CD4-positive, alpha-beta T cell treated with Interleukin-4 for 4 hours (primary cell): ENCODE results near the gene SECTM1.

ENCODE experiments used
- DNase-seq: peaks from one replicate; pipeline ENCODE4 v3.0.0-alpha.2; 2020

Gene SECTM1

GRCh38 chr17:82346342-82347300 is 13.1 kb upstream of the SECTM1 start:
- no peak for DNase-seq

GRCh38 chr17:82345151-82345976 is 11.8 kb upstream of the SECTM1 start:
- DNase-seq: no peak

- no peak for DNase-seq
These were observed 10.8 kb upstream of the SECTM1 start for GRCh38 chr17:82344175-82344907.

DNA sequence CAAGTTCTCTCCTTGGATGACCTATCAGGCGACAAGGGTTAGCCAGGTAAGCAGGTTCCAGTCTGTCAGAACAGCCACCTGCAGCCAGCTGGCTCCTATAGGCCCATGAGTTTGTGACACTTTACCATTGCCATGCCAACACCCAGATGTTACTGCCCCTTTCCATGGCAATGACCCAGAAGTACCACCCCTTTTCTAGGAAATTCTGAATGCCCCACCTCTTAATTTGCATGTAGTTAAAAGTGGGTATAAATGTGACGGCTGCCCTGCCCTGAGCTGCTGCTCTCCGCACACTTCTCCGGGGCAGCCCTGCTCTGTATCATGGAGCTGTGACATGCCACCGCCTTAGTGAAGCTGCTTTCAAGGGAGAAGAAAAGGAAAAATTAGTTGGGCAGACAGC is 10.0 kb upstream of the SECTM1 start:
- no peak for DNase-seq

GRCh38 chr17:82342361-82343079 is 9.0 kb upstream of the SECTM1 start:
- DNase-seq: no peak

- no peak for DNase-seq
These were observed 6.3 kb upstream of the SECTM1 start for GRCh38 chr17:82339634-82340580.

- no peak for DNase-seq
These were observed 5.5 kb upstream of the SECTM1 start for GRCh38 chr17:82338858-82339633.

DNA sequence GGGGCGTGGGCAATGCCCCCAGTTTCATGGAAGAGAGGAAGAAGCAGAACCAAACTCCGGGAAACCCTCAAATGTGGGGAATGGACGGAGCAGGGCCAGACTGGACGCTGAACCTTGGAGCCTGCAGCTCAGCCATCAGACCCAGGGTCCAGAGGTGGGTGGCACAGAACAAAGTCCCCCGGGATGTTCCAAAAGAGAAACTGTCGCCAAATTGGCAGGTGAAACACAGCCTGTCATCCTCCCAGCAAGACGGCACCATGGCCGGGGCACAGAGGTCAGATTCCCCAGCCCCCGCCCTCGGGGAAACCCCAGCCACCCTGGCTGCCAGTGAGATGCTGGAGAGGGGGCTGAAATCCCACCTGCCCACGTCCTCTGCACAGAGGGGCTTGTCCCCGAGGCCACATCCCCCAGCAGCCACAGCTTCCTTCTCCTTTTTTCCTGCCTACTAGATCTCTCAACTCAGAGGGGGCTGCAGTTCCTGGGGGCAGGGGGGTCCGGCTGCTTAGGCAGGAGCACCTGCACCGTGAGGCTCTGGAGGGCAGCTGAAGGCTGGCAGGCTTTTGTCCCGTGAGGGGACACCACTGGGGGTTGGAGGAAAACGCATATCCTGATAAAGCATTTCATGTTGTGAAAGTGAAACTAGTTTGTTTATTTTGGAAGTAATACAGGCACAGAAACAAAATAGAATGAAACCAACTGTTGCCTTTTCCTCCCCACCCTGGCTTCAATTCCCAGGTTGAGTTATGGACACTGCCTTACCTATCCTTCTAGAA is 1.2 kb upstream of the SECTM1 start:
- DNase-seq: peak; percentile 19

GRCh38 chr17:82334204-82334621 is 647 bp upstream of the SECTM1 start:
- DNase-seq: no peak

GRCh38 chr17:82332669-82333278 is 792 bp downstream of the SECTM1 start:
- DNase-seq: peak; percentile 39

- DNase-seq: no peak
These were observed 2.1 kb downstream of the SECTM1 start for GRCh38 chr17:82331345-82331939.

DNA sequence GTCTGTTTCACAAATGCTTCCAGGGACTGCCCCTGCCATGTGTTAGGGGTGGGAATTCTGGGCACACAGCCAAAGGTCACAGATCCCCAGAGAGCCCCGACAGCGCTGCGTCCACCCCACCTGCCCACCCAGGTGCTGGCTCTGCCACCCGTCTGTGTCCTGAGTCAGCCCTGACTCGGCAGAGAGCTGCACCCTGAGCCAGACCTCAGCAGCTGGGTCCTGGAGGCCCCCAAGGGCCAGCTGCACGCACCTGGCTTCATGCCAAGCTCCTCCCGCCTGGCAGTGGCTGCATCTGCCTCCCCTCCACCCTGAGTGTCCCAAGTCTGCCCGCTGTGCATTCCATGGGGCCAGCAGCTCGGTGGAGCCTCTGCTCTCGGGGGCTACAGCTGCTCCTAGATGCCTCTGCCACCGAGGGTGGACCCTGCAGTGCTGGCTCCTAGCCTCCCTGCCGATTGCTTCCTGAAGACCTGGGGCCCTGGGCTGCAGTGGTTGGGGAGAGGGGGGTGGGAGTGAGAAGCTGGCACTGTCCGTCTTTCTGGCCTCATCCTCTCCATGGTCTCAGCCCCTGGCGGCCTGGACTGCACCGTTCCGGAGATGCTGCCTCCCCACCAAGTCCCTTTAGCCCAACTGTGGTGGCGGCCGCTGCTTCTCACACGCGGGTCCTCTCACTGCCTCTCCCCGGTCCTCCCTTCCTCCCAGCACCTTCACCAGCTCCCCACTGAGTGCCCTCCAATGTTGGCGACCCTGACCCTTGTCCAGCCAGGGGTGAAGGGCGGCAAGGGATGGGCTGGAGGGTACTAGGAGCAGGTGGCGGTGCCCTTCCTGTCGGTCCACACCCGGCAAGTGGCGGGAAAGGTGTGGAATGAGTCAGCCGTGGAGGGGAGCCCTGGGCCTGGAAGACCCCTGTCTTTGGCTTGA is 3.0 kb downstream of the SECTM1 start:
- DNase-seq: no peak

- no peak for DNase-seq
These were observed 3.8 kb downstream of the SECTM1 start for GRCh38 chr17:82329683-82330321.

GRCh38 chr17:82328994-82329507 is 4.5 kb downstream of the SECTM1 start:
- DNase-seq: no peak

GRCh38 chr17:82328141-82328993 is 5.2 kb downstream of the SECTM1 start:
- DNase-seq: no peak

- no peak for DNase-seq
These were observed 5.8 kb downstream of the SECTM1 start for GRCh38 chr17:82327757-82328140.
